ENCODE results near the gene NGEF.

NGEF gene

DNA sequence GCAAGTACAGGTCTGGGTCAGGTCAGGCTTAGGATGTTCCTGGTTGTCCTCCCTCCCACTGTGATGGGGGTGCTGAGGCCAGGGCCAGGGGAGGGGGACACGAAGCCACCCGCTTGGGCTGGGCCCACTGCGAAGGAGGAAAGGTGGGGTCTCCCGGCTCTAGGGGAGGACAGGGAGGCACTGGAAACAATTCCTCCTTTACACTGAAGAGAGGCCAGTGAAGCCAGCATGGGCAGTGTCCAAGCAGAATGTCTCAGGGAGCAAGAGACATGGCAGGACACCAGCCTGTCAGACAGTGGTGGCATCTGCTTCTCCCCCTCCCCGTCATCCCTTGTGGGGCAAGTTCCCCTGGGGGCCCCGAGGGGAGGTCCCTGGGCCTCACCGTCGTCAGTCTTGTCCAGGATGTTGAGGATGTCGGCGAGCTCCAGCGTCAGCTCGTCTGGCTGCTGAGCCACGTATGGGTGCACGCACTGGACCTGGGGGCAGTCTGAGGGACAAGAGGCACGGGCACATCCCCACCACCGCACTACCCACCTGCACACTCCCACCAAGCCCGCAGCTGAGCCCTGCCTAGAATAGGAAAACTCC is 132.2 kb downstream of the NGEF start:
- no peak for FAIRE-seq

DNA sequence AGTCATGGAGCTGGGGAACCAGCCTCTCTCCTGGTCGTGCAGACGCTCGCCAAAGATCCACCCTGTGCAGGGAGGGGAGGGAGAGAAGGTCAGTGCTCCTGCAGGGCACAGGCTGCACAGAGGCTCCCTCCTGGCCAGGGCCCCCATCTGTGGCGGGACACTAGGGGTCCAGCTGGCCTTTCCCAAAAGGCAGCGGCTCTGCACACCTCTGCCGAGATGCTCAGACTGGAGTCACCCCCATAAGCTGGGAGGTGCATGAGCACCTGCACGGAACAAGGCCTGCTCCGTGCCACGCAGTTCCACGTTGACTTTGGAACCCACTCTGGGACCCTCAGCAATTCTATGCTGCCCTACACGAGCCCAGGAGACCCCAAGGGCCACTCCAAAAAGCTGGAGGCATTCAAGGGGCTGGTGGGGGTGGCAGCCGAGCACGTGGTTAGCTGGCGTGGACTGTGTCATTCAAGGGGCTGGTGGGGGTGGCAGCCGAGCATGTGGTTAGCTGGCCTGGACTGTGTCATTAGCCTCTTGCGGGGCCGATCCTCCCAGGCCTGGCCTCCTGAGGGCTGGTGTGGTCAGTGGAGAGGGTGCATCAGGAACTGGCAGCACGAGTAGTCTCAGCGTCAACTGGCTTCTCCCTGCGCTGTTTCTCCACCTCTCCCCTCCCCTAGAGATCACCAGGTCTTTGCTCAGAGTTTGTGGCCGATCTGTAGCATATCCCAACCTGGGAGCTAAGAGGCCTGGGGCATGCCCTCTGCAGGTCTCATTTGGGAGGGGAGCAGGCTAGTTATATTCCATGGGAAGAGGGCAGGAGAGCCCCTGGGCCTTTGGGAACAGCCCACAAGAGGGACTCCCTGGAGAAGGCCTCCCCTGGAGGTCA is 133.2 kb downstream of the NGEF start:
- FAIRE-seq, result no peak

GRCh38 chr2:232878855-232879617 is 134.0 kb downstream of the NGEF start:
- FAIRE-seq, result no peak

DNA sequence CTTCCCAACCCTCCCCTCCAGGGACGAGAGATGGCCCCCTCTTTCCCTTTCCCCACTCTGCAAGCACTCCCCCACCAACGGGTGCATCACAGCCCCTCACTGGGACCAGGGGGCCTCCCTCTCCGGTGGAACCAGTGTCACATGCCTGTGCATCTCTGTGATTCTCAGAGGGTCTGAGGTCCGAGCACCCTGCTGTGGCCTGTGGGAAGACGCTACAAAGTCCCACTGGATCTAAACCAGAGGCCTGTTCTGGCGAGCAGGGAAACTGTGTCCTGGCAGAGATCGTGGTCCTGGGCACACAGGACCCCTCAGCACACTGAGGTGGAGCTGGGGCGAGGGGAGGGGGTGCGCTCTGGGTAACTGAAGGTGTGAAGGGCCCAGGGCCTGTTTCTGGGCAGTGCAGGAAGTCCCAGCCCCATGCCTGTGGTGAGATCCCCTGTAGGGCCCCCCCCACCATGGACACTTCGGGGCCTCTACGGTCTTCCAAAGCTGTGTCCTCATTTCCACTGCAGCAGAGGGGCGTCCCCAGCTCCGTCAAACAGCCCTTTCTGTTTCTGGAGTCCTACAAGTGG is 135.0 kb downstream of the NGEF start:
- FAIRE-seq, result no peak

DNA sequence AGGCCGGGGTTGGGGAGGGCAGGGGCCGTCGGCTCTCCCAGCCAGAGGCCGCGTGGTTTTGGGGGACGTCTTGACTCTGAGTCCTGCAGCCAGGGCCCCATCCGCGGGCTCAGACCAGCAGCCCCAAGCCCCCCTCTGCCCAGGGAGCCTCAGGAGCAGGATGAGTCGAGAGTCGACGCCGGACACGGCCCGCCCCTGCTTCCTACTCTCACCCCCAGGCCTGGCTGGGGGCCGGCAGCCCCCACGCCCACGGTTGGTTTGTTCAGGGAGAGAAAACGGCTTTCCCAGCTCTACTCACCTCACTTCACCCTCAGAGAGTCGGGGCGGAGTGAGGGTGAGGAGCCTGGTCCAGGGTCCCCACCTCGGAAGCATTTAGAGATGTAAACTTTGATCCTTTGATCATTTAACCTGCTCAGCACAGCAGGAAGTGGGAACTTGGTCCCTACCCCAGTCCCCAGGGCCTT is 136.0 kb downstream of the NGEF start:
- FAIRE-seq, result no peak

DNA sequence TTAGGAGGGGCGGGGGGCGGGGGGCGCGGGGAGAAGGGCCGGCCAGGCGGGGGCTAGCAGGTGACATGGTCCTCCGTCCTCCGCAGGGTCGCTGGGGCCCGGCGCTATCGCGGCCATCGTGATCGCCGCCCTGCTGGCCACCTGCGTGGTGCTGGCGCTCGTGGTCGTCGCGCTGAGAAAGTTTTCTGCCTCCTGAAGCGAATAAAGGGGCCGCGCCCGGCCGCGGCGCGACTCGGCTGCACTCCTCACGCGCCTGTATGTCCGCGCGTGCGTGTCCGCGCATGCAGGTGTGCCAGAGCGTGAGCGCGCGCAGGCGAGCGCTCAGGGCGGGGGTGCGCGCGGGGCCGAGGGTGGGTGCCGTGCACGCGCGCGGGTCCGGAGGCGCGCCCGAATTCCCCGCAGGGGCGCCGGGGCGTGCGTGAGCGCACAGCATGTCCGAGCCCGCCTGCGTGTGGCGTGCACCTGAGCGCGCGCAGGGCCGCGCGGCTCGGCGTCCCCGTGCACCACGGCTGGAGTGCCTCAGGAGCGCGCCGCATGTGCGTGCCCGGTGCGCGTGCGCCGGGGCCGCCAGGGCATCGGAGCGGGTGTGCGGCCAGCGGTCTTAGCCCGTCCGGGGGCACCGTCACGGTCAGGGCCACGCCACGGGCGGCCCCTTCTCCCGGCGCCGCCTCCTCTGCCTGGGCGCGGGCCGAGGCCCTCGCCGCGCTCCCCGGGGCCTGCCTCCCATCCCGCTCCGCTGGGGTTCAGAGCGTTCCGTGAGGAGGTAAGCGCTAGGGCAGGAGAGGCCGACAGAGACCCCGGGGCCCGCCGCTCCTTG is 136.7 kb downstream of the NGEF start:
- FAIRE-seq, result no peak

DNA sequence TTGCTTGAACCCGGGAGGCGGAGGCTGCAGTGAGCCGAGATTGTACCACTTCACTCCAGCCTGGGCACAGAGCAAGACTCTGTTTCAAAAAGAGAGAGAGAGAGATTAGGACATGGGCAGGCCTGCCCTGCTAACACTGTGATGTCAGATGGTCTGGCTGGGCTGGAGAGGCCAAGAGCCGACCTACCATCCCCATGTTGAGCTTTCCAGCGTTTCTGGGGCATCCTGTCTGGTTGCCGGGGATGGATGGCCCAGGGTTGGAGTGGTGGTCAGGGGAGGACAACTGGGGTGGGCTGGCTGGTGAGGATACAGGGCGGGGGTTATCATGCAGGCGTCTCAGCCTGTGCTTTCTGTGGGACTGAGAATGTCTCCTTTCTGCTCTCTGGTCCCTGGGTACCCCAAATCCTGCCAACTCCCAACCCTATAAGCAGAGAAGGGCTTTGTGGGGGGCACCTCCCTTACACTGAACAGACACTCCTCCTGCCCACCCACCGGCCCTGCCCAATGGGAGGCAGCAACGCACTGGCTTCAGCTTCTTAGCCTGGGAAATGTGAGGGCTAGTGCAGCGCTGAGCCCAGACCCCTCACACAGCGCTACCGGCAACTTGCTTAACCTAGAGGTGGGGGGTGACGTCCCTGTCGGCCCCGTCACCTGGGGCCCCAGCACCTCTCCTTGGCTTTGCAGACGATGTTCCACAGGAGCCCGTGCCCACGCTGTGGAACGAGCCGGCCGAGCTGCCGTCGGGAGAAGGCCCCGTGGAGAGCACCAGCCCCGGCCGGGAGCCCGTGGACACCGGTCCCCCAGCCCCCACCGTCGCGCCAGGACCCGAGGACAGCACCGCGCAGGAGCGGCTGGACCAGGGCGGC is 137.6 kb downstream of the NGEF start:
- no peak for FAIRE-seq

DNA sequence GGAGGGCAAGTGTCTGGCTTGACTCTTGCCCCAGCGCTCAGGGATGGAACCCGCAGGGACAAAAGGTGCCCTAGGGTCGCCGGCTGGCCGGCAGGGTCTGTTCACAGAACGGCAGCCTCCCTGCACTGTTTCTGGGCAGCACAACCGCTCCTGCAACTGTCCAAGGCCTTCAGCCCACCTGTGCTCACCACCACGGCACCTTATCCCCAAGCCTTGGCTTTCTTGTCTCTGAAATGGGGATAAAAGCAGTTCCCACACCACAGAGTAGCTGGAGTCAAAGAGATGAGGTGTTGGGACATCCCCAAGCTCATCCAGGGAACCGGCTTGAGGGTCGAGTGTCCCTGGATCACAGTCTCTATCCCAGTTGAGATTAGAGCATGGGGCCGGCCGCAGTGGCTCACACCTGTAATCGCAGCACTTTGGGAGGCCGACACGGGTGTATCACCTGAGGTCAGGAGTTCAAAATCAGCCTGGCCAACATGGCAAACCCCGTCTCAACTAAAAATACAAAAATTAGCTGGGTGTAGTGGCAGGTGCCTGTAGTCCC is 138.3 kb downstream of the NGEF start:
- FAIRE-seq, result no peak

DNA sequence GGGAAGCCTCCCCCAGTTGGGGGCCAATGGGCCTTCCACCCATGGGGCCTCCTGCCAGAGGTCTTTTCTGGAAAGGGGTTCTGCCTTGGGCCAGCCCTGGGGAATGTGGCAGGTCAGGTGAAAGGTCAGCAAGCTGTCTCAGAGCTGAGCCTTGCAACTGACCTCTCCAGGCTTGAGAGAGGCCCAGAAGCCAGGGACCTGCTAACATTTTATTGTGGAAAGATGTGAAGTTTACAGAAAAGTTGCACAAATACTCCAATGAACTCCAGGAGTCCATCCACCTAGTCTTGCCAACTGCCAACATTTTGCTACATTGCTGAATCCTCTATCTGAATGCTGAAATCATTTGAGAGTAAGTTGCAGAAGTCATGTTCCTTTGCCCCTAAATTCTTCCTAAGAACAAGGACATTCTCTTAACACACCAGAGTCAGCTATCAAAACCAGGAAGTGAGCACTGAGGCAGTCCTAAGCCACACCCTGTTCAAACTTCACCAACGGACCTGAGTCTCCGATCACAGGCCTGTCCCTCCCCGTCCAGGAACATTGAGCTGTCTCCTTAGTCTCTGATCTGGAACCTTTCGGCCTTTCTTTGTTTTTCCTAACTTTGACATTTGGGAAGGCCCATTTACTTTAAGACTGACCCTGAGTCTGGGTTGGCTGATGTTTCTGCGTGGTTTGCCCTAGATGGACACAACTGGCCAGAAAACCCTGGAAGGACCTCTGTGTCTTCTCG is 139.0 kb downstream of the NGEF start:
- no peak for FAIRE-seq

DNA sequence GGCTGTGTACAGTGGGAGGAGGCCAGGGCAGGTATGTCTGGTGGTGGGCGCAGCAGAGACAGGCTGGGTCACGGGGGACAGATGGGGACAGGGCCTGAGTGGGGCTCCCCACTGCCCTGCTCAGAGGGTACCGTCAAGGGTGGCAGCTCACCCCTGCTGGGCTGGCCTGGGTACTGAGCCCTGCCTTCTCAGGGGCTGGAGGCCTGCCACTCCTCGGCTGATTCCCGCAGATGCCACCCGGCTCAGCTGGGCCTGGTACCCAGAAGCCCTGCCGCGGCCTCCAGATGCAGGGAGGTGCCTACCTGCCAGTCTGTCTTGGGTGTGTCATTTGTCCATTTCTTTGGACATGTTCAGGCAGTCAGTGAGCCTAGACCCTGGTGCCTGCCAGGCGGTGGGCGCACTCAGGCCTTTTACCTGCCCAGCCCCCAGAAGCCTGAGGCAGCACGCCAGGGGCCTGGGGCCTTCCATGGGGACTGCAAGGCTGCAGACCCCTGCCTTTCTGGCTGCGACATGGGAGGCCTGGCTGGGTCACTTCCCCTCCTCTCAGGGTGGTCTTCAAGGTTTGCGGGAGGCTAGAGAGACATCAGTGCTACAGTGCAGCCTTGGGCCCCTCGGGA is 139.7 kb downstream of the NGEF start:
- FAIRE-seq, result no peak

GRCh38 chr2:232872826-232873225 is 140.2 kb downstream of the NGEF start:
- FAIRE-seq, result no peak

- FAIRE-seq, result no peak
These were observed 141.0 kb downstream of the NGEF start for GRCh38 chr2:232871835-232872736.

DNA sequence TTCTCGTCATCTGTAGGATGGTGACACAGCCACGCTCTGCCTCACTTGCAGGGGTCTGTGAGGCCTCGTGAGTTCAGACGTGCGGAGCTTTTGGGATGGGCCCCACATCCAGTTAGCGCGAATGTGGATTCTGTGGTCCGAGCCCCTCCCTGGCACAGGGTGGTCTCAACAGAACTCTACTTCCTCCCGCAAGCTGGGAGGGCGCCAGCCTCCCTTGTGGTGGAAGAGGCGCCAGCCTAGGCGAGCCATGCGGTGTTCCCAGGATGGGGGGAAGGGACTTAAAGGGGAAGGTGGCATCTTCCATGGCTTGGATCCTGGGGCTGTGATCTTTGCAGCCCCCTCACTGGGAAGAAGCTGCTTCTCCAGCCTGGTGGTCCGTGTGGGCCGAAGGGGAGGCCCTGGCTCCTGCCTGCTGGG is 141.6 kb downstream of the NGEF start:
- no peak for FAIRE-seq

DNA sequence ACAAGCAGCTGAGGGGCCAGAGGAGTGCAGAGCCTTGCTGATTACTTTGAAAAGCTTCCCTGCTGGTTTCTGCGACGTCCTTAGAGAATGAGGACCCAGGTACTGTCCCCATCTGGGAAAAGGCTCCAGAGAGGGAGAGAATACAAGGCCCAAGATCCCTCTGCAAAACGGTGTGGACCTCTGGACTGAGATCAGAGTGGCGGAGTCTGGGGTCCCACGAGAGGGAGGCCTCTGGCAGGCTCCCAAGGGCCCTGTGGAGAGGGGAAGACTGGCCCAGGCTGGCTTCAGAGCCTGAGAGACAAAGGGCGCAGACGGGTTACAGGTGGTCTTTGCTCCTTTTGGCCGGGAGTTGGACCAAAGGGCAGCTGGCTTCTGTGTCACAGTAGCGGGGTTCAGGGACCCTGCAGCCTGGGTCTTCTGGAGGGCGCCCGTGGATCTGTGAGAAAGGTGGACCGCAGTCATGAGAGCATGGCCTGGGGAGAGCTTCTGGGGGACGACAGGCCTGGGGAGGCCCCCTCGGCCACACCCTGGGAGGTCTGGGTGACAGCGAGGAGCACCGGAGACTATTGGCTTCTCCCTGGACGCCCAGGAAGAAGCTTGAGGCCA is 142.2 kb downstream of the NGEF start:
- no peak for FAIRE-seq

- no peak for FAIRE-seq
These were observed 142.9 kb downstream of the NGEF start, which contains the start of gene SNORC for GRCh38 chr2:232870018-232870765. Gene SNORC, plus strand, starts transcription at chr2:232870264. Its CDS starts 78 bp downstream, at chr2:232870342.

- FAIRE-seq, result no peak
These were observed 143.7 kb downstream of the NGEF start for GRCh38 chr2:232869138-232870017.
